HEK293 (cell line): Measurements from ENCODE around the gene RNASEH2B.

Experiments used
- PRDM1 ChIP-seq: fragments of 450-650 bp; formaldehyde crosslinking; IDR thresholded peaks from 2 replicates; pipeline ENCODE4; 2016; ENCODE audit warnings: missing biosample characterization, missing genetic modification characterization
- REST ChIP-seq: fragments of 450-650 bp; formaldehyde crosslinking; IDR thresholded peaks from 2 replicates; pipeline ENCODE4 v1.5.1; 2016; ENCODE audit warnings: missing biosample characterization, missing genetic modification characterization
- ZBTB26 ChIP-seq: fragments of 450-650 bp; formaldehyde crosslinking; optimal IDR thresholded peaks from 2 replicates; pipeline ENCODE3; 2016; ENCODE audit warnings: missing biosample characterization, mild to moderate bottlenecking, missing genetic modification characterization
- ZNF518A ChIP-seq: fragments of 450-650 bp; formaldehyde crosslinking; conservative IDR thresholded peaks from 2 replicates; pipeline ENCODE4 v1.5.1; 2016; ENCODE audit warnings: low read depth, missing biosample characterization, missing genetic modification characterization

GRCh38 chr13:51000571-51001260, 91.1 kb downstream of the RNASEH2B start:
- TF ChIP-seq ZNF518A (tag by site-specific recombination) (no peak), PRDM1 (tag by site-specific recombination) (no peak), ZBTB26 (no peak), REST (no peak)
